ENCODE results near the gene CCL13. TPM values are rescaled to one million over a fixed set of nuclear protein-coding genes. Genes with fewer than 3 reads are reported as not detected.

CCL13 gene
- total RNA-seq, 4 donors from 2014 or later = 0.57 to 1.6 (median 1.4) TPM; not detected in 1

GRCh38 chr17:34369571-34369970, 13.3 kb downstream of the CCL13 start:
- peaks cover 0 to 36% (median 0%) of the 10 kb centered on the region in 4 donors for H3K27me3 ChIP-seq
- no peak overlapping the region for H3K4me3 ChIP-seq
- H3K27ac ChIP-seq = no peak overlapping the region
- no peaks in the 10 kb centered on the region for H3K4me1 ChIP-seq
- WGBS, 2 donors = 92% methylated on average over 2 of the region's 3 CpGs; no CpG with 5 or more reads in 1 of the 2 donors
- intact Hi-C loops (cut with DNase I) = no loop called here
- TF ChIP-seq POLR2A (IDR thresholded peaks at IDR 0.05) = no peak
- no peak for TF ChIP-seq CTCF (IDR thresholded peaks at IDR 0.05)
- DNase-seq = no peak
- H3K36me3 ChIP-seq = no peaks in the 10 kb centered on the region
- no peaks in the 10 kb centered on the region for H3K9me3 ChIP-seq

GRCh38 chr17:34370376-34370996, 14.2 kb downstream of the CCL13 start:
- DNase-seq = no peak
- Histone ChIP-seq H3K27ac (peak overlapping the region in 1 of 4 donors; percentile 20), H3K36me3 (no peaks in the 10 kb centered on the region), H3K4me1 (no peaks in the 10 kb centered on the region), H3K4me3 (no peak overlapping the region), H3K27me3 (peaks cover 0 to 27% (median 0%) of the 10 kb centered on the region in 4 donors), H3K9me3 (no peaks in the 10 kb centered on the region)
- 84 to 93% methylated on average over 5 of the region's 5 CpGs for WGBS, 2 donors
- TF ChIP-seq POLR2A (IDR thresholded peaks at IDR 0.05) (no peak), CTCF (IDR thresholded peaks at IDR 0.05) (no peak)
- intact Hi-C loops (cut with DNase I) = loop anchor here (10.0 kb wide), 1 partner anchor 64 kb away; no protein-coding TSS in a partner anchor

GRCh38 chr17:34370997-34371395, 14.7 kb downstream of the CCL13 start:
- Histone ChIP-seq H3K4me1 (no peaks in the 10 kb centered on the region), H3K9me3 (no peaks in the 10 kb centered on the region), H3K27ac (no peak overlapping the region), H3K4me3 (no peak overlapping the region), H3K27me3 (peaks cover 0 to 22% (median 0%) of the 10 kb centered on the region in 4 donors), H3K36me3 (no peaks in the 10 kb centered on the region)
- intact Hi-C loops (cut with DNase I) = loop anchor here (10.0 kb wide), 1 partner anchor 64 kb away; no protein-coding TSS in a partner anchor
- no peak for TF ChIP-seq CTCF (IDR thresholded peaks at IDR 0.05)
- no peak for TF ChIP-seq POLR2A (IDR thresholded peaks at IDR 0.05)
- no peak for DNase-seq
- WGBS, 2 donors = 13 to 28% methylated on average over 3 of the region's 3 CpGs

GRCh38 chr17:34371405-34372100, 15.3 kb downstream of the CCL13 start:
- no peak for DNase-seq
- H3K27ac ChIP-seq = no peak overlapping the region
- H3K27me3 ChIP-seq = peaks cover 0 to 19% (median 0%) of the 10 kb centered on the region in 4 donors
- TF ChIP-seq POLR2A (IDR thresholded peaks at IDR 0.05) = no peak
- no peak for TF ChIP-seq CTCF (IDR thresholded peaks at IDR 0.05)
- no peak overlapping the region for H3K4me3 ChIP-seq
- WGBS, 2 donors = 75 to 78% methylated on average over 3 of the region's 3 CpGs
- intact Hi-C loops (cut with DNase I) = loop anchor here (10.0 kb wide), 1 partner anchor 63 kb away; no protein-coding TSS in a partner anchor
- H3K36me3 ChIP-seq = no peaks in the 10 kb centered on the region
- H3K9me3 ChIP-seq = no peaks in the 10 kb centered on the region
- H3K4me1 ChIP-seq = no peaks in the 10 kb centered on the region

GRCh38 chr17:34374457-34374856, 18.2 kb downstream of the CCL13 start:
- Histone ChIP-seq H3K27ac (no peak overlapping the region), H3K27me3 (peaks cover 0 to 5% (median 0%) of the 10 kb centered on the region in 4 donors), H3K36me3 (no peaks in the 10 kb centered on the region), H3K9me3 (no peaks in the 10 kb centered on the region), H3K4me3 (no peak overlapping the region), H3K4me1 (peaks cover 0 to 10% (median 0%) of the 10 kb centered on the region in 3 donors)
- no peak for DNase-seq
- intact Hi-C loops (cut with DNase I) = loop anchor here (10.0 kb wide), 1 partner anchor 60 kb away; no protein-coding TSS in a partner anchor
- TF ChIP-seq CTCF (IDR thresholded peaks at IDR 0.05) (no peak), POLR2A (IDR thresholded peaks at IDR 0.05) (no peak)
- 75 to 84% methylated on average over 5 of the region's 5 CpGs for WGBS, 2 donors

All from esophagus squamous epithelium (tissue), 5 donors.